ENCODE measurements around the gene FGF9.

Gene FGF9

GRCh38 chr13:21674490-21675009 lies 3.7 kb downstream of the FGF9 start:
- DNase-seq (ENCODE audit: low read depth in 2 of 2), result no peak

- DNase-seq (ENCODE audit: low read depth in 2 of 2), result no peak
Measured at GRCh38 chr13:21675095-21675991, 4.5 kb downstream of the FGF9 start.

- no peak for DNase-seq (ENCODE audit: low read depth in 2 of 2)
Measured at GRCh38 chr13:21676611-21677021, 5.7 kb downstream of the FGF9 start.

GRCh38 chr13:21677075-21677623 lies 6.3 kb downstream of the FGF9 start:
- DNase-seq (ENCODE audit: low read depth in 2 of 2), result no peak

- DNase-seq (ENCODE audit: low read depth in 2 of 2), result no peak
Measured at GRCh38 chr13:21683034-21683733, 12.3 kb downstream of the FGF9 start.

GRCh38 chr13:21684576-21684975 lies 13.7 kb downstream of the FGF9 start:
- no peak for DNase-seq (ENCODE audit: low read depth in 2 of 2)

- DNase-seq (ENCODE audit: low read depth in 2 of 2), result no peak
Measured at GRCh38 chr13:21685485-21686064, 14.7 kb downstream of the FGF9 start.

- DNase-seq (ENCODE audit: low read depth in 2 of 2), result no peak
Measured at GRCh38 chr13:21686751-21687391, 16.0 kb downstream of the FGF9 start.

GRCh38 chr13:21688056-21688455 lies 17.2 kb downstream of the FGF9 start:
- no peak for DNase-seq (ENCODE audit: low read depth in 2 of 2)

GRCh38 chr13:21689097-21689496 lies 18.2 kb downstream of the FGF9 start:
- no peak for DNase-seq (ENCODE audit: low read depth in 2 of 2)

GRCh38 chr13:21690955-21691354 lies 20.1 kb downstream of the FGF9 start:
- no peak for DNase-seq (ENCODE audit: low read depth in 2 of 2)

- DNase-seq (ENCODE audit: low read depth in 2 of 2), result no peak
Measured at GRCh38 chr13:21691500-21691899, 20.6 kb downstream of the FGF9 start.

GRCh38 chr13:21691928-21692327 lies 21.1 kb downstream of the FGF9 start:
- DNase-seq (ENCODE audit: low read depth in 2 of 2), result no peak

- no peak for DNase-seq (ENCODE audit: low read depth in 2 of 2)
Measured at GRCh38 chr13:21694831-21695230, 24.0 kb downstream of the FGF9 start.

- DNase-seq (ENCODE audit: low read depth in 2 of 2), result no peak
Measured at GRCh38 chr13:21695546-21695945, 24.7 kb downstream of the FGF9 start.

GRCh38 chr13:21696865-21697448 lies 26.1 kb downstream of the FGF9 start:
- DNase-seq (ENCODE audit: low read depth in 2 of 2), result no peak

GRCh38 chr13:21698817-21699679 lies 28.2 kb downstream of the FGF9 start:
- DNase-seq (ENCODE audit: low read depth in 2 of 2), result no peak

GRCh38 chr13:21701460-21701859 lies 30.6 kb downstream of the FGF9 start:
- DNase-seq (ENCODE audit: low read depth in 2 of 2), result no peak

GRCh38 chr13:21703846-21704245 lies 33.0 kb downstream of the FGF9 start:
- DNase-seq (ENCODE audit: low read depth in 2 of 2), result no peak

- DNase-seq (ENCODE audit: low read depth in 2 of 2), result no peak
Measured at GRCh38 chr13:21707586-21707985, 36.7 kb downstream of the FGF9 start.

Data from stimulated activated CD8-positive, alpha-beta memory T cell treated with anti-CD3 and anti-CD28 coated beads, Interleukin-15, amount 100 ng/mL, for 48 hours (primary cell).